MM.1S (cell line): Measurements from ENCODE around the gene CTNNBL1.

Experiments
- DNase-seq: peaks from one replicate; pipeline ENCODE4 v3.0.0-alpha.2; 2015
- H2AFZ ChIP-seq: fragments of 300-600 bp; sonication (generic); 2 replicates; pipeline ENCODE4 v1.6.0; 2016; ENCODE audit warnings: antibody characterized with exemption, low read length
- H3F3A ChIP-seq: fragments of 300-600 bp; sonication (generic); 2 replicates; pipeline ENCODE4 v1.6.1; 2016; ENCODE audit warnings: mild to moderate bottlenecking, antibody characterized with exemption, low read length, moderate library complexity, mixed read lengths; ENCODE audit not compliant: insufficient read depth
- H3K27ac ChIP-seq: fragments of 300-600 bp; sonication (generic); 2 replicates; pipeline ENCODE4 v1.5.1; 2016; ENCODE audit warnings: mild to moderate bottlenecking, low read length
- H3K27me3 ChIP-seq: fragments of 300-600 bp; sonication (generic); replicated peaks from 2 replicates; pipeline ENCODE4 v1.6.0; 2016; ENCODE audit warnings: low read length; ENCODE audit not compliant: insufficient read depth
- H3K36me3 ChIP-seq: fragments of 300-600 bp; sonication (generic); replicated peaks from 2 replicates; pipeline ENCODE4 v1.6.1; 2016; ENCODE audit warnings: mild to moderate bottlenecking, low read length, mixed read lengths; ENCODE audit not compliant: insufficient read depth
- H3K4me1 ChIP-seq: fragments of 300-600 bp; sonication (generic); 2 replicates; pipeline ENCODE4 v1.6.1; 2016; ENCODE audit warnings: low read length, mixed read lengths
- H3K4me2 ChIP-seq: fragments of 300-600 bp; sonication (generic); 2 replicates; pipeline ENCODE4 v1.6.0; 2016; ENCODE audit warnings: low read depth, low read length
- H3K4me3 ChIP-seq: fragments of 300-600 bp; sonication (generic); 2 replicates; pipeline ENCODE4 v1.5.1; 2016; ENCODE audit warnings: low read length, mixed read lengths
- H3K79me2 ChIP-seq: fragments of 300-600 bp; sonication (generic); 2 replicates; pipeline ENCODE4 v1.6.1; 2016; ENCODE audit warnings: mixed run types, low read length, mixed read lengths
- H3K9ac ChIP-seq: fragments of 300-600 bp; sonication (generic); 2 replicates; pipeline ENCODE4 v1.6.1; 2016; ENCODE audit warnings: low read length, mixed read lengths
- H3K9me2 ChIP-seq: fragments of 300-600 bp; sonication (generic); replicated peaks from 2 replicates; pipeline ENCODE4 v1.6.1; 2016; ENCODE audit warnings: mild to moderate bottlenecking, low read length, mixed read lengths; ENCODE audit not compliant: insufficient read depth
- H3K9me3 ChIP-seq: fragments of 300-600 bp; sonication (generic); replicated peaks from 2 replicates; pipeline ENCODE4 v1.6.1; 2016; ENCODE audit warnings: mild to moderate bottlenecking, low read length, mixed read lengths; ENCODE audit not compliant: insufficient read depth
- H4K20me1 ChIP-seq: fragments of 300-600 bp; sonication (generic); 2 replicates; pipeline ENCODE4 v1.6.1; 2016; ENCODE audit warnings: mild to moderate bottlenecking, low read length, moderate library complexity, mixed read lengths; ENCODE audit not compliant: insufficient read depth
- CTCF ChIP-seq: fragments of 300-600 bp; sonication (generic); IDR thresholded peaks from 2 replicates; pipeline ENCODE4 v1.5.1; 2016; ENCODE audit warnings: antibody characterized with exemption, low read length, mixed read lengths
- EZH2 ChIP-seq: fragments of 300-600 bp; sonication (generic); optimal IDR thresholded peaks from 2 replicates; pipeline ENCODE3; 2017; ENCODE audit warnings: low read depth, mild to moderate bottlenecking, antibody characterized with exemption, low read length, mixed read lengths
- EZH2phosphoT487 ChIP-seq: fragments of 300-600 bp; sonication (generic); IDR thresholded peaks from 2 replicates; pipeline ENCODE4 v1.6.1; 2018; ENCODE audit warnings: antibody characterized with exemption, low read length

Gene CTNNBL1

GRCh38 chr20:37879843-37880242, 186.0 kb downstream of the CTNNBL1 start:
- H3K27me3 ChIP-seq = no peaks in the 10 kb centered on the region
- TF ChIP-seq CTCF (no peak), EZH2phosphoT487 (no peak), EZH2 (no peak)
- no peaks in the 10 kb centered on the region for H3K36me3 ChIP-seq
- no peak overlapping the region for H3K4me2 ChIP-seq
- no peaks in the 10 kb centered on the region for H3F3A ChIP-seq
- no peak overlapping the region for H3K4me3 ChIP-seq
- no peaks in the 10 kb centered on the region for H3K9me2 ChIP-seq
- H3K9ac ChIP-seq = no peak overlapping the region
- no peak for DNase-seq
- H3K79me2 ChIP-seq = no peaks in the 10 kb centered on the region
- no peak overlapping the region for H3K27ac ChIP-seq
- no peaks in the 10 kb centered on the region for H3K4me1 ChIP-seq
- H2AFZ ChIP-seq = no peak overlapping the region
- H4K20me1 ChIP-seq = no peaks in the 10 kb centered on the region
- no peaks in the 10 kb centered on the region for H3K9me3 ChIP-seq

GRCh38 chr20:37880726-37881591, 187.1 kb downstream of the CTNNBL1 start:
- Histone ChIP-seq H3K9me2 (no peaks in the 10 kb centered on the region), H4K20me1 (no peaks in the 10 kb centered on the region), H3K79me2 (no peaks in the 10 kb centered on the region), H3K4me1 (no peaks in the 10 kb centered on the region), H3K27me3 (no peaks in the 10 kb centered on the region), H3K9me3 (no peaks in the 10 kb centered on the region), H3K4me2 (no peak overlapping the region), H2AFZ (no peak overlapping the region), H3K27ac (no peak overlapping the region), H3K4me3 (no peak overlapping the region), H3K36me3 (no peaks in the 10 kb centered on the region), H3F3A (no peaks in the 10 kb centered on the region), H3K9ac (no peak overlapping the region)
- TF ChIP-seq EZH2 = no peak
- no peak for TF ChIP-seq CTCF
- no peak for TF ChIP-seq EZH2phosphoT487
- no peak for DNase-seq

- no peaks in the 10 kb centered on the region for H3K4me1 ChIP-seq
- H3K9ac ChIP-seq = no peak overlapping the region
- H3F3A ChIP-seq = no peaks in the 10 kb centered on the region
- no peak overlapping the region for H2AFZ ChIP-seq
- no peaks in the 10 kb centered on the region for H3K79me2 ChIP-seq
- no peaks in the 10 kb centered on the region for H3K36me3 ChIP-seq
- H3K9me3 ChIP-seq = no peaks in the 10 kb centered on the region
- no peak overlapping the region for H3K4me2 ChIP-seq
- DNase-seq = no peak
- H3K27ac ChIP-seq = no peak overlapping the region
- no peaks in the 10 kb centered on the region for H3K27me3 ChIP-seq
- no peaks in the 10 kb centered on the region for H3K9me2 ChIP-seq
- no peak overlapping the region for H3K4me3 ChIP-seq
- TF ChIP-seq EZH2phosphoT487 (no peak), EZH2 (no peak), CTCF (no peak)
- H4K20me1 ChIP-seq = no peaks in the 10 kb centered on the region
Measured at GRCh38 chr20:37881601-37882343, 187.9 kb downstream of the CTNNBL1 start.
